ENCODE data around the gene SHBG.
"Not testable (repeated sequence)": the region's sequence is repeated elsewhere in the genome, so short reads cannot be mapped to it uniquely, and the experiment has no call there.

The SHBG gene

DNA sequence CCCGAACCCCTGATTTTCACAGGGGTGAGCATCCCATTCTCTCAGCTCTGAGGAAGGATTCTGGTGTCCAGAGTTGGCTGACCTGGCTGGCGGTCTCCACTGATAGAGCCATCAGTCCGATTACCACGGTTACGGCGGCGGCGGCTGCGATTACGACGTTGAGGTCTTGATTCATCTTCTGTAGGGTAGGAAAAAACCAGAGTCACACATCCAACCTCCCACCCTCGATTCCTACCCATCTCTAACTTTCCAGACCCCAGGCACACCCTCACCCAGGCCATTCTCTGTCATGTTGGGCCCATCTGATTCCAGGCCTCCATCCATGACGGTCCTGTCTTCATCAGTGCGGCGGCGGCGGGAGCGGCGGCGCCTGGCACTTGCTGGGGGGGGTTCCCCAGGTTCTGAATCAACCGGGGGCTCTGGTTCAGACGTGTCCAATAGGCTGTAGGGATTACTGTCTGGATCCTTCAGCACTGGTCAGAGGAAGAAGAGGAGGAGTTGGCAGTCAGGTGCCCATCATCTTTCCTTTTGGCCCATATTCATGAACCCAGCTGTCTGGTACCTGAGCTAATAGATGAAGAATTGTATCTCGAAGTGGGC is 37.4 kb upstream of the SHBG start:
- DNase-seq (ENCODE audit: low read depth) = no peak
- TF ChIP-seq, protein P1, sequence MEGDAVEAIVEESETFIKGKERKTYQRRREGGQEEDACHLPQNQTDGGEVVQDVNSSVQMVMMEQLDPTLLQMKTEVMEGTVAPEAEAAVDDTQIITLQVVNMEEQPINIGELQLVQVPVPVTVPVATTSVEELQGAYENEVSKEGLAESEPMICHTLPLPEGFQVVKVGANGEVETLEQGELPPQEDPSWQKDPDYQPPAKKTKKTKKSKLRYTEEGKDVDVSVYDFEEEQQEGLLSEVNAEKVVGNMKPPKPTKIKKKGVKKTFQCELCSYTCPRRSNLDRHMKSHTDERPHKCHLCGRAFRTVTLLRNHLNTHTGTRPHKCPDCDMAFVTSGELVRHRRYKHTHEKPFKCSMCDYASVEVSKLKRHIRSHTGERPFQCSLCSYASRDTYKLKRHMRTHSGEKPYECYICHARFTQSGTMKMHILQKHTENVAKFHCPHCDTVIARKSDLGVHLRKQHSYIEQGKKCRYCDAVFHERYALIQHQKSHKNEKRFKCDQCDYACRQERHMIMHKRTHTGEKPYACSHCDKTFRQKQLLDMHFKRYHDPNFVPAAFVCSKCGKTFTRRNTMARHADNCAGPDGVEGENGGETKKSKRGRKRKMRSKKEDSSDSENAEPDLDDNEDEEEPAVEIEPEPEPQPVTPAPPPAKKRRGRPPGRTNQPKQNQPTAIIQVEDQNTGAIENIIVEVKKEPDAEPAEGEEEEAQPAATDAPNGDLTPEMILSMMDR (conservative IDR thresholded peaks at IDR 0.05; ENCODE audit: low read depth, low read length) = no peak
- H3K4me3 ChIP-seq (ENCODE audit: low read length) = no peak overlapping the region

DNA sequence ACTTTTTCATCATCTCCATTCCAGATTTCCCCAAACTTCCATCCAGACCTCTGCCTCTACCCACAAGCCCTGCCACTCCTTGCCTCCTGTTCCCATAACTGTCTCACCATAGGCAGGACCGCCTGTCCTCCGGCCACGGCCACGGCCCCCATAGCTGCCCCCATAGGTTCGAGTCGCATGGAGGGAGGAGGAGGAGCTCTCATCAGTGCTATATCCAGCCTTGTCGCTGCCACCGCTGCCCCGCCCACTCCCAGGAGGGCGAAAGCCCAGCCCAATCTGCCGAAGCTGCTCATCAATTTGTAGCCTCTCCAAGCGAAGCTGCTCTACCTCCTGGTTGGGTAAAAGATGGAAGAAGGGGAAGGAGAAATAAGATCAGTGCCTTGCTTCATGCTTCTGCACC is 36.6 kb upstream of the SHBG start:
- DNase-seq (ENCODE audit: low read depth) = no peak
- H3K4me3 ChIP-seq (ENCODE audit: low read length) = no peak overlapping the region
- TF ChIP-seq, protein P1 (conservative IDR thresholded peaks at IDR 0.05; ENCODE audit: low read depth, low read length) = no peak

DNA sequence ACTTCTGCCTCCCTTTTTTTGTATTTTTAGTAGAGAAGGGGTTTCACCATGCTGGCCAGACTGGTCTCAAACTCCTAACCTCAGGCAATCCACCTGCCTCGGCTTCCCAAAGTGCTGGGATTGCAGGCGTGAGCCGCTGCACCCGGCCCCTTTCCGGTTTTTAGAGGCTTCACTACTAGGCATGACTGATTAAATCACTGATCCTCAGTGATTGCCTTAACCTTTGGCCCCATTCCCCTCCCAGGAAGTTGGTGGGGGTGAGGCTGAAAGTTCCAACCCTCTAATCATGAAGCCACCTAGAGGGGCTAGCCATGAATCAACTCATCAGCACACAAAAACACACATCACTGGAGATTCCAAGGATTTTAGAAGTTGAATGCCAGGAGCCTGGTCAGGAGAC is 32.4 kb upstream of the SHBG start:
- not testable (repeated sequence) for DNase-seq (ENCODE audit: low read depth); H3K4me3 ChIP-seq (ENCODE audit: low read length)

DNA sequence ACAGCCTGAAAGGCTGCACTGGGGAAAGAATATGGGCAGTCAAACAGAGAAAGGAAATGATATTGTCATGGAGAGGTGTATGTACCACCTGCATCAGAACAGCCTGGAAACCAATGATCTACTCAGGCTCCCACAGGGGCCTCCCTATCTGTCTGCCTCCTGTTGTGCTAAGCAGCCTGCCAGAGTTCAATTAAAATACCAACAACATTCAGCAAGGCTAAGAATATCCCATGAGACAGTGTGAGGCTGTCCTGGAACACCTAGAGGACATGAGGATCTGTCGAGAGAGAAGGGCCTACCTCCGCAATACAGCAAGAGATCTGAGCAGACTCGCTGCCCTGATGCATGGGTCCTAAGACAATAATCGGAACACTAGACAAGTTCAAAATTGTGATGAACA is 23.7 kb upstream of the SHBG start:
- TF ChIP-seq, protein P1 (conservative IDR thresholded peaks at IDR 0.05; ENCODE audit: low read depth, low read length) = no peak
- no peak for DNase-seq (ENCODE audit: low read depth)
- no peak overlapping the region for H3K4me3 ChIP-seq (ENCODE audit: low read length)

DNA sequence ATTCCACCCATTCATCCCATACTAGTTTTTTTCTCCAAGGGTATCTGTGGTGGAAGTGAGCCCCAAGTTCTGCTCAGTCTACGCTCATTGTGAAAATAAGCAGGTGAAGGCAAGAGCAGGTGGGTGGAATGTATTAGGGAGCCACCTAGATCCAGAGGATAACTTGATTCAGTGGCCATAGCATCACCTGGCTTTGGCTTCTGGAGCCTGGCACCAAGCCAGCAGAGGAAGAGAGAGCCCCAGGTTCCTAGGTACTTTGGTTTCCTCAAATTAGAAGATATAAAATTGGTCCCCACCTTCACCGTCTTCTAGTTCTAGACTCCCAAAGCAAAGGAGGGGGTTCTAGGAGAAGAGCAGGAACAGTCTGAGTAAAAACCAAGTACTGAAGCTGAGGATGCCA is 19.3 kb upstream of the SHBG start:
- H3K4me3 ChIP-seq (ENCODE audit: low read length) = no peak overlapping the region

DNA sequence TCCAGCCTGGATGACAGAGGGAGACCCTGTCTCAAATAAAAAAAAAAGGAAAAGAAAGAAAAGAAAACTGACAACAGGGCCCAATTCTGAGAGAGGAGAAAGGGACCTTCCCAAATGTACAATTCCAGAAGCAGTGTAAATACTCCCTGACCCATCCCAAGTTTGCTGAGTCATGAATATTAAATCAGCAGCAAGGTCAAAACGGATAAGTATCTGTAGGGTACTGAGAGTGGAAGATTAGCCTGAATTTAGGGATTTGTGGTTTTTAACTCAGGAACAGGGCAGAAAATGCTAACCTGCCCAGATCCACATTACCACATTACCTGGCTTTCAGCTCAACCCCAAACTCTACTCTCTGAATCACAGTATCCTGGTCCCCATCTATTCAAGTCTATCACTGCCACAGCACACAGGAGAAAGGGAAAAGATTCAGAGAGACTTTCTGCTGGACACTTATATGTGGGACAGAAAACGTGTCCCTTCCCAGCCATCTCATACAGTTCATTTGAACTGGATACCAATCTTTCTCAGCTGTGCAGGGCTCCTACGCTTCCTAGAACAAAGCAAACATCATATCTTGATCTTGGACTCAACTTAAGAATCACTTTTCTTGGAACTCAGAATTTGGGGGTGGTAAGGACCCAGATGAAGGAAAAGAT is 18.2 kb upstream of the SHBG start:
- TF ChIP-seq, protein P1 (conservative IDR thresholded peaks at IDR 0.05; ENCODE audit: low read depth, low read length) = no peak
- peak overlapping the region; percentile 7 for H3K4me3 ChIP-seq (ENCODE audit: low read length)
- DNase-seq (ENCODE audit: low read depth) = no peak

More for the DNA sequence above, 19.3 kb upstream of the SHBG start:
- TF ChIP-seq, protein P1 (conservative IDR thresholded peaks at IDR 0.05; ENCODE audit: low read depth, low read length) = no peak
- DNase-seq (ENCODE audit: low read depth) = no peak

DNA sequence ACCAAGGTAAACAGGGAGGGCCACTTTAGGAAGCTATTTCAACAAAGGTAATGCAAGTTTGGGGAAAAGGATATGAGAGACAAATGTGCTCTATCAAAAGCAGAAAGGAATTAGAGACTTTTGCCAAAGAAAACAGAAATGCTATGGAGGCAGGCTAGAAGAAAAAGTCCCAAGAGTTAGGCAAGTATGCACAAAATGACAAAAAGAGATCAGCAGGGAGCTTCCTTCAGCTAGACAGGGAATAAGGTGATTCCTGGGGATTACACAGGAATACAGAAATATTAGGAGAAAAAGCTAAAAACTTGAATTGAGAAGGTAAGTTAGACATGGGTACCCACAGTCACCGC is 17.7 kb upstream of the SHBG start:
- TF ChIP-seq, protein P1 (conservative IDR thresholded peaks at IDR 0.05; ENCODE audit: low read depth, low read length) = no peak
- DNase-seq (ENCODE audit: low read depth) = no peak
- no peak overlapping the region for H3K4me3 ChIP-seq (ENCODE audit: low read length)

Measured in retinal pigment epithelial cell (primary cell).